ENCODE results near the gene IFI16. TPM values are rescaled to one million over a fixed set of nuclear protein-coding genes. Genes with fewer than 3 reads are reported as not detected.
A peak's percentile ranks its signal among the peaks of the same experiment; 100 is the strongest.
"Not testable (repeated sequence)": the region's sequence is repeated elsewhere in the genome, so short reads cannot be mapped to it uniquely, and the experiment has no call there.

The IFI16 gene
- total RNA-seq, 2 experiments from 2014 or later, result 300 to 342 TPM

- POLR2A ChIA-PET, result interaction anchor here (0.6 to 3.0 kb wide), 2 partner anchors 66 to 122 kb away, joined by 3 to 35 read pairs; partner anchors contain the start of gene AIM2
- Mint-ChIP-seq H3K4me3 (peak overlapping the region; percentile 99), H3K4me1 (peaks cover 57% of the 10 kb centered on the region)
Observed at GRCh38 chr1:159010391-159010790, 684 bp downstream of the IFI16 start.

GRCh38 chr1:159011001-159011400 lies 1.3 kb downstream of the IFI16 start:
- peak overlapping the region; percentile 100 for H3K27ac Mint-ChIP-seq
- ChIA-PET CTCF (interaction anchor here (1.5 kb wide), 1 partner anchor 62 kb away, joined by 3 read pairs; no protein-coding TSS in a partner anchor), POLR2A (interaction anchor here (3.0 kb wide), 1 partner anchor 65 kb away, joined by 35 read pairs; the partner anchor contains the start of gene AIM2)
- not testable (repeated sequence) for H3K27me3 Mint-ChIP-seq, H3K9me3 Mint-ChIP-seq
- H3K4me1 Mint-ChIP-seq, result peaks cover 56% of the 10 kb centered on the region
- peaks cover 61% of the 10 kb centered on the region for H3K36me3 Mint-ChIP-seq (ENCODE audit: low read depth)
- DNase-seq, result peak; percentile 22
- H3K4me3 Mint-ChIP-seq, result peak overlapping the region; percentile 99

More at GRCh38 chr1:159010391-159010790, 684 bp downstream of the IFI16 start:
- no peak for DNase-seq
- CTCF ChIA-PET, result interaction anchor here (0.6 to 1.5 kb wide), 4 partner anchors 19 to 182 kb away, joined by 3 to 4 read pairs (median 4); no protein-coding TSS in a partner anchor
- H3K27me3 Mint-ChIP-seq, result no peaks in the 10 kb centered on the region
- no peaks in the 10 kb centered on the region for H3K9me3 Mint-ChIP-seq
- H3K36me3 Mint-ChIP-seq (ENCODE audit: low read depth), result peaks cover 54% of the 10 kb centered on the region
- peak overlapping the region; percentile 100 for H3K27ac Mint-ChIP-seq

GRCh38 chr1:159011751-159012150 lies 2.0 kb downstream of the IFI16 start:
- Mint-ChIP-seq H3K27me3 (no peaks in the 10 kb centered on the region), H3K36me3 (ENCODE audit: low read depth) (peaks cover 66% of the 10 kb centered on the region), H3K9me3 (no peaks in the 10 kb centered on the region), H3K27ac (peak overlapping the region; percentile 95), H3K4me3 (peak overlapping the region; percentile 86), H3K4me1 (peaks cover 56% of the 10 kb centered on the region)
- POLR2A ChIA-PET, result no interaction called here
- no peak for DNase-seq
- CTCF ChIA-PET, result no interaction called here

GRCh38 chr1:159012495-159012894 lies 2.8 kb downstream of the IFI16 start:
- POLR2A ChIA-PET, result interaction anchor here (0.9 to 1.9 kb wide), 2 partner anchors 56 to 64 kb away, joined by 5 to 17 read pairs; partner anchors contain the start of gene AIM2
- CTCF ChIA-PET, result interaction anchor here (1.4 kb wide), 1 partner anchor 64 kb away, joined by 7 read pairs; the partner anchor contains the start of gene AIM2
- peaks cover 71% of the 10 kb centered on the region for H3K36me3 Mint-ChIP-seq (ENCODE audit: low read depth)
- no peaks in the 10 kb centered on the region for H3K9me3 Mint-ChIP-seq
- H3K4me1 Mint-ChIP-seq, result peaks cover 53% of the 10 kb centered on the region
- peak overlapping the region; percentile 95 for H3K27ac Mint-ChIP-seq
- peak overlapping the region; percentile 86 for H3K4me3 Mint-ChIP-seq
- no peaks in the 10 kb centered on the region for H3K27me3 Mint-ChIP-seq
- DNase-seq, result peak; percentile 79

GRCh38 chr1:159014003-159014571 lies 4.4 kb downstream of the IFI16 start:
- peak overlapping the region; percentile 86 for H3K4me3 Mint-ChIP-seq
- peaks cover 83% of the 10 kb centered on the region for H3K36me3 Mint-ChIP-seq (ENCODE audit: low read depth)
- POLR2A ChIA-PET, result interaction anchor here (1.9 kb wide), 1 partner anchor 62 kb away, joined by 17 read pairs; the partner anchor contains the start of gene AIM2
- no peaks in the 10 kb centered on the region for H3K27me3 Mint-ChIP-seq
- CTCF ChIA-PET, result interaction anchor here (0.5 to 1.1 kb wide), 4 partner anchors 10 to 224 kb away, joined by 3 read pairs; no protein-coding TSS in a partner anchor
- no peaks in the 10 kb centered on the region for H3K9me3 Mint-ChIP-seq
- H3K4me1 Mint-ChIP-seq, result peaks cover 52% of the 10 kb centered on the region
- no peak for DNase-seq
- peak overlapping the region; percentile 95 for H3K27ac Mint-ChIP-seq

GRCh38 chr1:159014851-159015250 lies 5.1 kb downstream of the IFI16 start:
- no peak for DNase-seq
- H3K36me3 Mint-ChIP-seq (ENCODE audit: low read depth), result peaks cover 88% of the 10 kb centered on the region
- peak overlapping the region; percentile 86 for H3K4me3 Mint-ChIP-seq
- H3K27me3 Mint-ChIP-seq, result no peaks in the 10 kb centered on the region
- peaks cover 56% of the 10 kb centered on the region for H3K4me1 Mint-ChIP-seq
- H3K9me3 Mint-ChIP-seq, result no peaks in the 10 kb centered on the region
- ChIA-PET POLR2A (no interaction called here), CTCF (interaction anchor here (0.6 kb wide), 1 partner anchor 225 kb away, joined by 3 read pairs; no protein-coding TSS in a partner anchor)
- peak overlapping the region; percentile 95 for H3K27ac Mint-ChIP-seq

- no peaks in the 10 kb centered on the region for H3K27me3 Mint-ChIP-seq
- H3K9me3 Mint-ChIP-seq, result no peaks in the 10 kb centered on the region
- peak; percentile 77 for DNase-seq
- ChIA-PET CTCF (interaction anchor here (0.5 to 1.2 kb wide), 2 partner anchors 21 to 226 kb away, joined by 3 read pairs; no protein-coding TSS in a partner anchor), POLR2A (no interaction called here)
- H3K36me3 Mint-ChIP-seq (ENCODE audit: low read depth), result peaks cover 88% of the 10 kb centered on the region
- peak overlapping the region; percentile 75 for H3K4me3 Mint-ChIP-seq
- peak overlapping the region; percentile 90 for H3K27ac Mint-ChIP-seq
- H3K4me1 Mint-ChIP-seq, result peaks cover 62% of the 10 kb centered on the region
Observed at GRCh38 chr1:159015440-159015909, 5.8 kb downstream of the IFI16 start.

GRCh38 chr1:159023723-159024122 lies 14.0 kb downstream of the IFI16 start:
- H3K4me1 Mint-ChIP-seq, result peaks cover 82% of the 10 kb centered on the region
- no peak overlapping the region for H3K27ac Mint-ChIP-seq
- ChIA-PET CTCF (interaction anchor here (0.7 kb wide), 1 partner anchor 10 kb away, joined by 3 read pairs; no protein-coding TSS in a partner anchor), POLR2A (no interaction called here)
- no peak overlapping the region for H3K4me3 Mint-ChIP-seq
- DNase-seq, result no peak
- no peaks in the 10 kb centered on the region for H3K9me3 Mint-ChIP-seq
- peaks cover 87% of the 10 kb centered on the region for H3K36me3 Mint-ChIP-seq (ENCODE audit: low read depth)
- no peaks in the 10 kb centered on the region for H3K27me3 Mint-ChIP-seq

- POLR2A ChIA-PET, result no interaction called here
Observed at GRCh38 chr1:159025043-159025442, 15.3 kb downstream of the IFI16 start.

GRCh38 chr1:159026841-159027240 lies 17.1 kb downstream of the IFI16 start:
- H3K36me3 Mint-ChIP-seq (ENCODE audit: low read depth), result peaks cover 87% of the 10 kb centered on the region
- peak overlapping the region; percentile 41 for H3K27ac Mint-ChIP-seq
- H3K9me3 Mint-ChIP-seq, DNase-seq, H3K27me3 Mint-ChIP-seq, POLR2A ChIA-PET: not testable (repeated sequence)
- peaks cover 78% of the 10 kb centered on the region for H3K4me1 Mint-ChIP-seq
- CTCF ChIA-PET, result interaction anchor here (1.3 kb wide), 1 partner anchor 13 kb away, joined by 3 read pairs; no protein-coding TSS in a partner anchor
- peak overlapping the region; percentile 55 for H3K4me3 Mint-ChIP-seq

More at GRCh38 chr1:159025043-159025442, 15.3 kb downstream of the IFI16 start:
- H3K27me3 Mint-ChIP-seq, result no peaks in the 10 kb centered on the region
- H3K9me3 Mint-ChIP-seq, result no peaks in the 10 kb centered on the region
- peaks cover 88% of the 10 kb centered on the region for H3K36me3 Mint-ChIP-seq (ENCODE audit: low read depth)
- H3K27ac Mint-ChIP-seq, result no peak overlapping the region
- CTCF ChIA-PET, result interaction anchor here (1.0 kb wide), 1 partner anchor 13 kb away, joined by 3 read pairs; no protein-coding TSS in a partner anchor
- DNase-seq, result no peak
- H3K4me1 Mint-ChIP-seq, result peaks cover 81% of the 10 kb centered on the region
- no peak overlapping the region for H3K4me3 Mint-ChIP-seq

GRCh38 chr1:159030311-159030710 lies 20.6 kb downstream of the IFI16 start:
- H3K27ac Mint-ChIP-seq, result no peak overlapping the region
- CTCF ChIA-PET, result interaction anchor here (1.6 to 2.9 kb wide), 2 partner anchors 10 to 17 kb away, joined by 3 to 10 read pairs; no protein-coding TSS in a partner anchor
- no peak overlapping the region for H3K4me3 Mint-ChIP-seq

GRCh38 chr1:159030877-159031447 lies 21.3 kb downstream of the IFI16 start:
- CTCF ChIA-PET, result interaction anchor here (1.3 to 2.9 kb wide), 3 partner anchors 9 to 40 kb away, joined by 3 to 10 read pairs (median 3); no protein-coding TSS in a partner anchor
- peaks cover 90% of the 10 kb centered on the region for H3K36me3 Mint-ChIP-seq (ENCODE audit: low read depth)
- POLR2A ChIA-PET, result no interaction called here
- H3K27me3 Mint-ChIP-seq, result no peaks in the 10 kb centered on the region
- H3K4me1 Mint-ChIP-seq, result peaks cover 70% of the 10 kb centered on the region
- H3K9me3 Mint-ChIP-seq, result no peaks in the 10 kb centered on the region
- no peak for DNase-seq
- no peak overlapping the region for H3K27ac Mint-ChIP-seq
- no peak overlapping the region for H3K4me3 Mint-ChIP-seq

More at GRCh38 chr1:159030311-159030710, 20.6 kb downstream of the IFI16 start:
- no peaks in the 10 kb centered on the region for H3K9me3 Mint-ChIP-seq
- peaks cover 90% of the 10 kb centered on the region for H3K36me3 Mint-ChIP-seq (ENCODE audit: low read depth)
- POLR2A ChIA-PET, result no interaction called here
- no peaks in the 10 kb centered on the region for H3K27me3 Mint-ChIP-seq
- peaks cover 74% of the 10 kb centered on the region for H3K4me1 Mint-ChIP-seq
- no peak for DNase-seq
